Measurements from ENCODE around the gene MAP7.

Gene MAP7

GRCh38 chr6:136576821-136577220, 26.6 kb upstream of the MAP7 start:
- no peak for TF ChIP-seq CTCF (IDR thresholded peaks at IDR 0.05; ENCODE audit: borderline replicate concordance, control extremely low read depth, extremely low read depth, insufficient read depth, missing control alignments)
- DNase-seq (ENCODE audit: low spot score) = no peak
- in situ Hi-C loops (cut with MboI; ENCODE audit: low sequenced_read_pairs, unreplicated experiment) = no loop called here

GRCh38 chr6:136571496-136571895, 21.3 kb upstream of the MAP7 start:
- no peak for DNase-seq (ENCODE audit: low spot score)
- in situ Hi-C loops (cut with MboI; ENCODE audit: low sequenced_read_pairs, unreplicated experiment) = no loop called here
- TF ChIP-seq CTCF (IDR thresholded peaks at IDR 0.05; ENCODE audit: borderline replicate concordance, control extremely low read depth, extremely low read depth, insufficient read depth, missing control alignments) = no peak

- in situ Hi-C loops (cut with MboI; ENCODE audit: low sequenced_read_pairs, unreplicated experiment) = no loop called here
- no peak for DNase-seq (ENCODE audit: low spot score)
- TF ChIP-seq CTCF (IDR thresholded peaks at IDR 0.05; ENCODE audit: borderline replicate concordance, control extremely low read depth, extremely low read depth, insufficient read depth, missing control alignments) = no peak
Observed at GRCh38 chr6:136571065-136571464, 20.8 kb upstream of the MAP7 start.

- TF ChIP-seq CTCF (IDR thresholded peaks at IDR 0.05; ENCODE audit: borderline replicate concordance, control extremely low read depth, extremely low read depth, insufficient read depth, missing control alignments) = no peak
- in situ Hi-C loops (cut with MboI; ENCODE audit: low sequenced_read_pairs, unreplicated experiment) = no loop called here
- DNase-seq (ENCODE audit: low spot score) = no peak
Observed at GRCh38 chr6:136568129-136568528, 17.9 kb upstream of the MAP7 start.

DNA sequence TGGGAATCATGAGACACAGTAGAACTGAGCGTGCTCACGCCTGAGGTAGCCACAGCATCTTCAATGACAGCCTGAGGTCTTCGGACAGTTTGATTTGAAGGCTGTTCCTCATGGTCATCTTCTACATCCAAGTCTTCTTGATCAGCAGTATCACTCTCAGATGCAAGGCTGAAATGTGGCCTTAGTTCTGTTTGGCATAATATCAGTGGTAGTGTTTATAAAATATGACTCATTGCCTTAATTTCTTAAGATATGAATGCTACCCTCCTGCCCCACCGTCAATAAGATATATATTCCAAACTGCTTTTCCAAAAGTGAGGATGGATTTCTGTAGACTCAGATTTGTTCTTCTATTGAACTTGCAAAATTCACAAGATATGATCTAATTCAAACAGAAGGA, 17.5 kb upstream of the MAP7 start:
- in situ Hi-C loops (cut with MboI; ENCODE audit: low sequenced_read_pairs, unreplicated experiment) = no loop called here
- no peak for TF ChIP-seq CTCF (IDR thresholded peaks at IDR 0.05; ENCODE audit: borderline replicate concordance, control extremely low read depth, extremely low read depth, insufficient read depth, missing control alignments)
- DNase-seq (ENCODE audit: low spot score) = no peak

GRCh38 chr6:136566851-136567250, 16.6 kb upstream of the MAP7 start:
- DNase-seq (ENCODE audit: low spot score) = no peak
- in situ Hi-C loops (cut with MboI; ENCODE audit: low sequenced_read_pairs, unreplicated experiment) = no loop called here
- TF ChIP-seq CTCF (IDR thresholded peaks at IDR 0.05; ENCODE audit: borderline replicate concordance, control extremely low read depth, extremely low read depth, insufficient read depth, missing control alignments) = no peak

DNA sequence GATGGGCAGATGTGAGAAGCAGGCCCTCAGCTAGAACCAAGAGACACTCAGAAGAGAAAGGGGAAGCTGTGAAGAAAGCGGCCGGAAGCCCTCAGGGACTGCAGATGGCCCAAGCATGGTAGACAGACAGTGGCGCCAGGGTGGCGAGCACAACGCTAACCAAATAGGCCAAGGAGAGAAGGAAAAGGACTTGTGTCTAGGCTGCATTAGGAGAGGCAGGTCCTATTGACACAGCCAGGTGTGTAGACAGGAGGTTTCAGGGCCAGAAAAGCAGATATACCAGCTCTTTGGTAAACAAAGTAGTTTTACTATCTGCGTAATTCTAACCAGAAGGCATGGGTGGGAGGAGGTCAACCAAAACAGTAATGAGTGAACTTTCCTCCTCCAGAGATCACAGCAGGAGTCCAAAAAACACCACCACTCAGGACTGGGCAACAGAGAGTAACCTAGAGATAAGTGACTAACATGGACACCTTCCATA, 15.8 kb upstream of the MAP7 start:
- DNase-seq (ENCODE audit: low spot score) = no peak
- no peak for TF ChIP-seq CTCF (IDR thresholded peaks at IDR 0.05; ENCODE audit: borderline replicate concordance, control extremely low read depth, extremely low read depth, insufficient read depth, missing control alignments)

More for the DNA sequence above, 15.8 kb upstream of the MAP7 start:
- in situ Hi-C loops (cut with MboI; ENCODE audit: low sequenced_read_pairs, unreplicated experiment) = no loop called here
